Measurements from ENCODE around the gene MTF1.
"Not testable (repeated sequence)": the region's sequence is repeated elsewhere in the genome, so short reads cannot be mapped to it uniquely, and the experiment has no call there.

The MTF1 gene

GRCh38 chr1:37795340-37796125 is 63.9 kb downstream of the MTF1 start:
- H3K27me3 ChIP-seq (ENCODE audit: control insufficient read depth, insufficient read depth, low read length), result no peaks in the 10 kb centered on the region
- H3K4me3 ChIP-seq (ENCODE audit: low read length), result no peak overlapping the region
- no peaks in the 10 kb centered on the region for H3K4me1 ChIP-seq (ENCODE audit: control insufficient read depth, insufficient read depth, low read length)
- no peaks in the 10 kb centered on the region for H3K36me3 ChIP-seq (ENCODE audit: control insufficient read depth, insufficient read depth, low read length)
- no peak overlapping the region for H3K27ac ChIP-seq (ENCODE audit: low read depth, low read length)
- H3K9ac ChIP-seq (ENCODE audit: low read length), result no peak overlapping the region

- Histone ChIP-seq H3K4me3 (ENCODE audit: low read length) (peak overlapping the region; percentile 43), H3K27me3 (ENCODE audit: control insufficient read depth, insufficient read depth, low read length) (no peaks in the 10 kb centered on the region), H3K27ac (ENCODE audit: low read depth, low read length) (no peak overlapping the region), H3K9ac (ENCODE audit: low read length) (no peak overlapping the region), H3K4me1 (ENCODE audit: control insufficient read depth, insufficient read depth, low read length) (no peaks in the 10 kb centered on the region), H3K36me3 (ENCODE audit: control insufficient read depth, insufficient read depth, low read length) (no peaks in the 10 kb centered on the region)
These were observed 64.7 kb downstream of the MTF1 start for GRCh38 chr1:37794372-37795339.

- Histone ChIP-seq H3K27ac (ENCODE audit: low read depth, low read length) (no peak within 1 kb of the TSS), H3K36me3 (ENCODE audit: control insufficient read depth, insufficient read depth, low read length) (no peaks in the 10 kb centered on the region), H3K4me3 (ENCODE audit: low read length) (peak within 1 kb of the TSS; percentile 62), H3K9ac (ENCODE audit: low read length) (no peak within 1 kb of the TSS), H3K27me3 (ENCODE audit: control insufficient read depth, insufficient read depth, low read length) (no peaks in the 10 kb centered on the region), H3K4me1 (ENCODE audit: control insufficient read depth, insufficient read depth, low read length) (no peaks in the 10 kb centered on the region)
These were observed 65.5 kb downstream of the MTF1 start, which contains the start of gene MANEAL for GRCh38 chr1:37793773-37794371. MANEAL (plus strand) TSS chr1:37793847; CDS start chr1:37794183, 336 bp downstream.

DNA sequence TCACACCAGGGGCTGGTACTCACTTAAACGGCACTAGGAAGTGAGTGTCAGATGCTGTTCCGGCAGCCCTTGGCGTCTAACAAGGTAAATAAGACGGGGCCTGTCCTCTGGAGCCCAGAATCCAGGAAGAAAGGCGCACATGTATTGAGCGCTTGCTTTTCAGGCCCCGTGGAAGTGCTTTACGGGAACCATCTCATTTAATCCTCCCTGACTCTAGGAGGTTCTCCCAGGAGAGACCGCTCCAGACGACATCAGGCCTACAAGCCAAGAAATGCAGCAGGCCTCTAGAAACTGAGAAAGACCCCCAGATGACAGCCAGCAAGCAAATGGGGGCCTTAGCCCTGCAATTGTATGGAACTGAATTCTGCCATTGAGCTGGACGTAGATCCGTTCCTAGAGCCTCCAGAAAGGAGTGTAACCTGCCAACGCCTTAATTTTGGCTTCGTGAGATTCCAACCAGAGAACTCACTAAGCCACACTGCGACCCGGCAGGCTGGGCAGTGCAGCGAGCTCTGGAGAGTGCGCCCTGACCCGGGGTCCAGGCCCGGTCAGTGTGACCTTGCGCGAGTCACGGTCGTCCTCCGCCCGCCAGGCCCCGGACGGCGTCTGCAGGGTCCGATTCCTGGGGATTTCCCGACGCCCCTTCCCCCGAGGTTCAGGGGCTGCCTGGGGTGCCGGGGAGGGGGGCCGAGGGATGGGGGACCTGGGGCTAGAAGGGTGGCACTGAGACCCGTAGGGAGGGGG is 66.3 kb downstream of the MTF1 start:
- H3K36me3 ChIP-seq (ENCODE audit: control insufficient read depth, insufficient read depth, low read length), result no peaks in the 10 kb centered on the region
- no peaks in the 10 kb centered on the region for H3K4me1 ChIP-seq (ENCODE audit: control insufficient read depth, insufficient read depth, low read length)
- H3K9ac ChIP-seq (ENCODE audit: low read length), result no peak overlapping the region
- no peaks in the 10 kb centered on the region for H3K27me3 ChIP-seq (ENCODE audit: control insufficient read depth, insufficient read depth, low read length)
- H3K27ac ChIP-seq (ENCODE audit: low read depth, low read length), result no peak overlapping the region
- H3K4me3 ChIP-seq (ENCODE audit: low read length), result no peak overlapping the region

DNA sequence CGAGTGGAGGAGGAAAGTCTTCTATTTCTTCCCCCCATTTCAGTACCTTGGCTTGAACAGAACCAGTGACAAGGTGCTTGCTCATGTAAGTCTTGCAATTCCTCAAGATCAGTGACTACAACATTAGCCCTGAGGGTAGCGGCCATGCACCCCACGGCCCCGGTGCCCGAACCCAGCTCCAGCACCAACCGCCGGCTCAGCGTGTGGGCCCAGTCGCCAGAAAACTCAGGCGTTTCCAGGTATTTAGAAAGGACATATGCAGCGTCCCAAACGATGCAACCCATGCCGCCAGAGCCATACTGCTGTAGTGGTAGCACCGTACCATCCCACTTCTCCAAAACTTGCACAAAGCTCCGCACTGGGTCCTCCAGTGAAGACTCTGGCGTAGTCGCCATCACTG is 76.9 kb downstream of the MTF1 start:
- Histone ChIP-seq H3K4me3 (ENCODE audit: low read length) (no peak overlapping the region), H3K4me1 (ENCODE audit: control insufficient read depth, insufficient read depth, low read length) (no peaks in the 10 kb centered on the region), H3K27me3 (ENCODE audit: control insufficient read depth, insufficient read depth, low read length) (peaks cover 2% of the 10 kb centered on the region), H3K27ac (ENCODE audit: low read depth, low read length) (no peak overlapping the region), H3K9ac (ENCODE audit: low read length) (no peak overlapping the region), H3K36me3 (ENCODE audit: control insufficient read depth, insufficient read depth, low read length) (no peaks in the 10 kb centered on the region)

GRCh38 chr1:37778654-37779053 is 80.7 kb downstream of the MTF1 start:
- no peak overlapping the region for H3K27ac ChIP-seq (ENCODE audit: low read depth, low read length)
- H3K36me3 ChIP-seq (ENCODE audit: control insufficient read depth, insufficient read depth, low read length), result no peaks in the 10 kb centered on the region
- H3K9ac ChIP-seq (ENCODE audit: low read length), result no peak overlapping the region
- H3K4me3 ChIP-seq (ENCODE audit: low read length), result no peak overlapping the region
- no peaks in the 10 kb centered on the region for H3K4me1 ChIP-seq (ENCODE audit: control insufficient read depth, insufficient read depth, low read length)
- peaks cover 2% of the 10 kb centered on the region for H3K27me3 ChIP-seq (ENCODE audit: control insufficient read depth, insufficient read depth, low read length)

GRCh38 chr1:37776946-37777516 is 82.4 kb downstream of the MTF1 start:
- H3K4me3 ChIP-seq (ENCODE audit: low read length), result no peak overlapping the region
- H3K27me3 ChIP-seq (ENCODE audit: control insufficient read depth, insufficient read depth, low read length), result peaks cover 2% of the 10 kb centered on the region
- H3K27ac ChIP-seq (ENCODE audit: low read depth, low read length), result no peak overlapping the region
- H3K9ac ChIP-seq (ENCODE audit: low read length), result no peak overlapping the region
- no peaks in the 10 kb centered on the region for H3K4me1 ChIP-seq (ENCODE audit: control insufficient read depth, insufficient read depth, low read length)
- H3K36me3 ChIP-seq (ENCODE audit: control insufficient read depth, insufficient read depth, low read length), result no peaks in the 10 kb centered on the region

DNA sequence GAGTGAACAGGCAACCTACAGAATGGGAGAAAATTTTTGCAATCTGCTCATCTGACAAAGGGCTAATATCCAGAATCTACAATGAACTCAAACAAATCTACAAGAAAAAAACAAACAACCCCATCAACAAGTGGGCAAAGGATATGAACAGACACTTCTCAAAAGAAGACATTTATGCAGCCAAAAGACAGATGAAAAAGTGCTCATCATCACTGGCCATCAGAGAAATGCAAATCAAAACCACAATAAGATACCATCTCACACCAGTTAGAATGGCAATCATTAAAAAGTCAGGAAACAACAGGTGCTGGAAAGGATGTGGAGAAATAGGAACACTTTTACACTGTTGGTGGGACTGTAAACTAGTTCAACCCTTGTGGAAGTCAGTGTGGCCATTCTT is 88.0 kb downstream of the MTF1 start:
- H3K27me3 ChIP-seq (ENCODE audit: control insufficient read depth, insufficient read depth, low read length); H3K4me1 ChIP-seq (ENCODE audit: control insufficient read depth, insufficient read depth, low read length); H3K27ac ChIP-seq (ENCODE audit: low read depth, low read length); H3K36me3 ChIP-seq (ENCODE audit: control insufficient read depth, insufficient read depth, low read length); H3K4me3 ChIP-seq (ENCODE audit: low read length); H3K9ac ChIP-seq (ENCODE audit: low read length): not testable (repeated sequence)

DNA sequence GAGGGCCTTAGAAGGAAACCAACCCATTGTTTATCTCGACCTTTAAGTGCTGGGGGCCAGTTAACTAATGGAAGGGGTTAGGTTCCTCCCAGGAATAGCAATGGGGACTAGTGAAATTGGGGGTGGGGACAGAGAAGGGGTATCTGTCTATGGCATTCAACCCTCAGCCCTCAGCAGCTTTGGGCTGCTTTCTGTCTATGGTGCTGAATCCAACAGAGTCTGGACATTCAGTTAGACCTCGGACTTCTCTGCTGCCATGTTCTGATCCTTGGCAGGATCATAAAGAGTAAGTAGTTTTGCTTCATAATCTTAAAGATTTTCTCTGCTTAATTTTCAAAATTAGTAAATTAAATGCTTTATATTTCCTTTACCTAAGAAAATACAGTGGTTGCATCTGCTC is 91.9 kb downstream of the MTF1 start:
- Histone ChIP-seq H3K4me3 (ENCODE audit: low read length) (no peak overlapping the region), H3K36me3 (ENCODE audit: control insufficient read depth, insufficient read depth, low read length) (no peaks in the 10 kb centered on the region), H3K27me3 (ENCODE audit: control insufficient read depth, insufficient read depth, low read length) (peaks cover 27% of the 10 kb centered on the region), H3K4me1 (ENCODE audit: control insufficient read depth, insufficient read depth, low read length) (no peaks in the 10 kb centered on the region), H3K9ac (ENCODE audit: low read length) (no peak overlapping the region), H3K27ac (ENCODE audit: low read depth, low read length) (no peak overlapping the region)

DNA sequence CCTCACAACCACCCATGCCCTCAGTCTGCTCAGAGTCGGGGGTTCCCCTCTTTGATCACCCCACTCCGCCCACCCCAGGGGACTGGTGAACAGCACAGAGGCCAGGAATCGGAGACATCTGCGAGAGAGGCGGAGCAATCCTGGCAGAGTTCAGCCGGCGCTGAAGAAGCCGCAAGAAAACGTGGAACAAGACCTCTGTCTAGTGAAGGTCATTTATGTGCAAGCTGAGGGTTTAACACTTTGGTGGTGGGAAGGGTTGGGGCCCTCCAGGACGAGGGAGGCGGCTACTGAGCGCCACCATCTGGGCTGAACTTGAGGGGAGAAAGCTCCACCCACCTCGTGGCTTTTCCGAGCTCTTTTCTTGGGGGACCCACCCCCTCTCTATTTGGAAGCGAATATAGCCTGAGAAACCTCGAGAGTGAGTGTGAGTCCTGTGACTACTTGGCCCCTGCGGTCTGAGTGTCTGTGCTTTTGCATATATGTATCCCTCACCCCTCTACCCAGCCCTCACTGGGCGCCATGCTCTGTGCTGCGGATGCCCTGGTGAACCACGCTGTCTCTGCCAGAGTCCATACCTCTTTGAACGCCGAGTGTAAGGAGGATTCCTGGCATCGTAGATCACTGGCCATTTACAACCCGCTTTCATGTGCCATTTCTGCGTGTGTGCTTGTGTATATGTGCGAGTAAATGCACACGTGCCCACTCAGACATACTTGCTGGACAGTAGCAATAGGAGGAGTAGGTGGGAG is 93.3 kb downstream of the MTF1 start:
- Histone ChIP-seq H3K4me3 (ENCODE audit: low read length) (no peak overlapping the region), H3K9ac (ENCODE audit: low read length) (no peak overlapping the region), H3K27me3 (ENCODE audit: control insufficient read depth, insufficient read depth, low read length) (peaks cover 30% of the 10 kb centered on the region)

DNA sequence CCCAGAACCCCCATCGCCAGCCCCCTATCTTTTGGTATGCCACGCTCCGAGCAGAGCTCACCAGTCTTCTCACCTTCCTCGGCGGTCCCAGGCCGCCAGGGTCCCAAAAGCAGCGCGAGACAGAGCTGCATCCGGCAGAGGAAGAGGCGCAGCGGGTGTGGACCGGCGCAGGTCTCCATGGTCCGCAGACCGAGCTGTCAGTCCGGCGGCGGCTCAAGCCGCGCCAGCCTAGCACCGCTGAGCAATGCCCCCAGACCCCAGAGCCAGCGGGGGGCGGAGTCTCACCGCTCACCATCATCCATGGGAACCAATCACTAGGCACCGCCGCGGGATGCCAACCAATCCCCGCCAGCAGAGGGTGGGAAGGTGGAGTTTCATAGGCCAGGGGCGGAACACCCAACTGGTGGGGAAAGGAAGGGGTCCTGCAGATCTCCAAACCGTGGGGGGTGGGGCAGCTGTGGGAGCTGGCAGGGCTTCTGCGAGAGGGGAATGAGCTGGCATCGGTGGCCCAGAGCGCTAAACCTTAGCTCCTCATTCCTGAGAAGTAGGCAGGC is 94.4 kb downstream of the MTF1 start, which contains the start of gene EPHA10:
TSS of gene EPHA10 (minus strand) at position 233 of the 554 bp plus-strand sequence. CDS start at position 179, 54 bp downstream.
- H3K4me3 ChIP-seq (ENCODE audit: low read length), result no peak within 1 kb of the TSS
- no peaks in the 10 kb centered on the region for H3K36me3 ChIP-seq (ENCODE audit: control insufficient read depth, insufficient read depth, low read length)
- peaks cover 30% of the 10 kb centered on the region for H3K27me3 ChIP-seq (ENCODE audit: control insufficient read depth, insufficient read depth, low read length)
- H3K9ac ChIP-seq (ENCODE audit: low read length), result no peak within 1 kb of the TSS
- H3K4me1 ChIP-seq (ENCODE audit: control insufficient read depth, insufficient read depth, low read length), result no peaks in the 10 kb centered on the region
- no peak within 1 kb of the TSS for H3K27ac ChIP-seq (ENCODE audit: low read depth, low read length)

More for the DNA sequence above, 93.3 kb downstream of the MTF1 start:
- H3K27ac ChIP-seq (ENCODE audit: low read depth, low read length), result no peak overlapping the region
- no peaks in the 10 kb centered on the region for H3K4me1 ChIP-seq (ENCODE audit: control insufficient read depth, insufficient read depth, low read length)
- no peaks in the 10 kb centered on the region for H3K36me3 ChIP-seq (ENCODE audit: control insufficient read depth, insufficient read depth, low read length)
